Fibroblast of lung (primary cell): ENCODE data around the gene TEX19. TPM values are rescaled to one million over a fixed set of nuclear protein-coding genes. Genes with fewer than 3 reads are reported as not detected.

Experiments
- DNase-seq, 2 donors: peaks; one replicate each; pipeline versions ENCODE4 v3.0.0 to v3.0.0-alpha.2; 2010; ENCODE audit warnings: low read depth in 2 of 2
- H2AFZ ChIP-seq: 2 replicates; pipeline ENCODE4 v1.5.1; 2012; ENCODE audit warnings: low read length, control low read depth, inconsistent platforms
- H3K27ac ChIP-seq: 2 replicates; pipeline ENCODE4 v1.5.1; 2011; ENCODE audit warnings: low read length, control low read depth; ENCODE audit not compliant: insufficient read depth
- H3K27me3 ChIP-seq: 2 replicates; pipeline ENCODE4 v1.5.1; 2011; ENCODE audit warnings: mild to moderate bottlenecking, low read length; ENCODE audit not compliant: control insufficient read depth, insufficient read depth
- H3K36me3 ChIP-seq: 2 replicates; pipeline ENCODE4 v1.5.1; 2011; ENCODE audit warnings: low read length; ENCODE audit not compliant: control insufficient read depth, insufficient read depth
- H3K4me1 ChIP-seq: 2 replicates; pipeline ENCODE4 v1.5.1; 2011; ENCODE audit warnings: low read length; ENCODE audit not compliant: control insufficient read depth, insufficient read depth; ENCODE audit errors: extremely low read depth
- H3K4me2 ChIP-seq: 2 replicates; pipeline ENCODE4 v1.5.1; 2011; ENCODE audit warnings: low read length, control low read depth; ENCODE audit not compliant: insufficient read depth; ENCODE audit errors: extremely low read depth
- H3K4me3 ChIP-seq, 4 experiments: fragments of 200-600 bp in 1 of 4; sonication (generic) in 1 of 4; replicated peaks in 1 of 4; 2 replicates each; pipeline ENCODE4 v1.5.1; 2011 to 2016; ENCODE audit warnings: low read length in 4 of 4, low read depth in 3 of 4, mild to moderate bottlenecking in 3 of 4, control low read depth in 2 of 4, inconsistent platforms in 1 of 4, mixed read lengths in 1 of 4; ENCODE audit not compliant: insufficient read depth in 1 of 4; ENCODE audit errors: control extremely low read depth in 1 of 4
- H3K79me2 ChIP-seq: 2 replicates; pipeline ENCODE4 v1.5.1; 2012; ENCODE audit warnings: mild to moderate bottlenecking, low read length, inconsistent platforms; ENCODE audit not compliant: control insufficient read depth, insufficient read depth
- H3K9ac ChIP-seq: 2 replicates; pipeline ENCODE4 v1.5.1; 2011; ENCODE audit warnings: mild to moderate bottlenecking, low read length, control low read depth; ENCODE audit not compliant: insufficient read depth
- H3K9me3 ChIP-seq: 2 replicates; pipeline ENCODE4 v1.5.1; 2012; ENCODE audit warnings: low read depth, low read length; ENCODE audit not compliant: control insufficient read depth, insufficient read depth
- H4K20me1 ChIP-seq: 2 replicates; pipeline ENCODE4 v1.5.1; 2011; ENCODE audit warnings: low read length; ENCODE audit not compliant: control insufficient read depth, insufficient read depth; ENCODE audit errors: extremely low read depth
- CTCF ChIP-seq, 2 donors: IDR thresholded peaks in 1 of 2; conservative IDR thresholded peaks in 1 of 2; 1 replicate in 1 of 2; 2 replicates in 1 of 2; pipeline ENCODE4 v1.5.1; 2011 to 2012; ENCODE audit warnings: low read length in 2 of 2, control low read depth in 1 of 2, inconsistent platforms in 1 of 2, low read depth in 1 of 2, mild to moderate bottlenecking in 1 of 2
- EZH2 ChIP-seq: IDR thresholded peaks from 2 replicates; pipeline ENCODE4 v1.5.1; 2012; ENCODE audit warnings: low read length, control low read depth, mild to moderate bottlenecking; ENCODE audit errors: missing control alignments
- polyA plus RNA-seq, 2 donors: library from polyadenylated mRNA; depleted of rRNA in 1 of 2; stranded (reverse) in 1 of 2; unstranded in 1 of 2; fragments of >200 nt; gene quantifications; 2 replicates each; pipeline ENCODE4 v1.2.1, GENCODE V29; 2011 to 2012; ENCODE audit warnings: missing spikeins in 1 of 2
- total RNA-seq: library from RNA; depleted of rRNA; stranded (reverse); fragments of >200 nt; gene quantifications from 2 replicates; pipeline ENCODE4 v1.2.1, GENCODE V29; 2014

Gene TEX19
- total and polyA plus RNA-seq, 2 donors (not counting 1 experiment from before 2014, with no cell fraction given), result 0.05 to 0.17 TPM

GRCh38 chr17:82320956-82321927 is 37.8 kb upstream of the TEX19 start:
- Histone ChIP-seq H2AFZ (no peak overlapping the region), H3K4me2 (peak overlapping the region; percentile 13), H4K20me1 (no peaks in the 10 kb centered on the region), H3K9ac (no peak overlapping the region), H3K79me2 (no peaks in the 10 kb centered on the region), H3K4me3 (no peak overlapping the region), H3K36me3 (no peaks in the 10 kb centered on the region), H3K9me3 (peaks cover 4% of the 10 kb centered on the region), H3K4me1 (no peaks in the 10 kb centered on the region), H3K27ac (no peak overlapping the region), H3K27me3 (no peaks in the 10 kb centered on the region)
- DNase-seq, result no peak
- TF ChIP-seq EZH2 (no peak), CTCF (conservative IDR thresholded peaks at IDR 0.05 in 1 of 2, IDR thresholded peaks at IDR 0.05 in 1 of 2; ENCODE audit: low read depth in 1 of 2, low read length in 2 of 2) (peak; percentile 32 to 64)

- Histone ChIP-seq H3K79me2 (no peaks in the 10 kb centered on the region), H3K4me1 (no peaks in the 10 kb centered on the region), H2AFZ (no peak overlapping the region), H3K4me2 (no peak overlapping the region), H3K4me3 (no peak overlapping the region), H3K27me3 (no peaks in the 10 kb centered on the region), H3K27ac (no peak overlapping the region), H3K9me3 (peaks cover 4% of the 10 kb centered on the region), H3K36me3 (no peaks in the 10 kb centered on the region), H3K9ac (no peak overlapping the region), H4K20me1 (no peaks in the 10 kb centered on the region)
- TF ChIP-seq EZH2 (no peak), CTCF (conservative IDR thresholded peaks at IDR 0.05 in 1 of 2, IDR thresholded peaks at IDR 0.05 in 1 of 2; ENCODE audit: low read depth in 1 of 2, low read length in 2 of 2) (no peak)
- DNase-seq, result no peak
Observed at GRCh38 chr17:82321947-82322466, 37.0 kb upstream of the TEX19 start.

- H3K27ac ChIP-seq, result no peak overlapping the region
- no peaks in the 10 kb centered on the region for H3K27me3 ChIP-seq
- H3K36me3 ChIP-seq, result no peaks in the 10 kb centered on the region
- no peak overlapping the region for H3K4me3 ChIP-seq
- no peak for TF ChIP-seq EZH2
- no peak overlapping the region for H2AFZ ChIP-seq
- H3K4me1 ChIP-seq, result no peaks in the 10 kb centered on the region
- DNase-seq, result no peak
- H3K9me3 ChIP-seq, result peaks cover 4% of the 10 kb centered on the region
- H3K4me2 ChIP-seq, result no peak overlapping the region
- H3K9ac ChIP-seq, result no peak overlapping the region
- no peaks in the 10 kb centered on the region for H3K79me2 ChIP-seq
- H4K20me1 ChIP-seq, result no peaks in the 10 kb centered on the region
Observed at GRCh38 chr17:82322526-82323453, 36.3 kb upstream of the TEX19 start.
